ENCODE data around the gene PELI2.

Gene PELI2

GRCh38 chr14:56293506-56293905, 175.3 kb downstream of the PELI2 start:
- no peak for DNase-seq (ENCODE audit: extremely low spot score)
- no peak for TF ChIP-seq CTCF (IDR thresholded peaks at IDR 0.05; ENCODE audit: control extremely low read depth, extremely low read depth, low read depth, missing control alignments)
- CTCF ChIA-PET, result interaction anchor here (0.8 to 1.4 kb wide), 2 partner anchors 13 to 33 kb away, joined by 3 read pairs; no protein-coding TSS in a partner anchor
- POLR2A ChIA-PET, result no interaction called here

- no peak for TF ChIP-seq CTCF (IDR thresholded peaks at IDR 0.05; ENCODE audit: control extremely low read depth, extremely low read depth, low read depth, missing control alignments)
- ChIA-PET CTCF (interaction anchor here (1.4 kb wide), 1 partner anchor 34 kb away, joined by 3 read pairs; no protein-coding TSS in a partner anchor), POLR2A (no interaction called here)
- no peak for DNase-seq (ENCODE audit: extremely low spot score)
Observed at GRCh38 chr14:56294128-56294527, 175.9 kb downstream of the PELI2 start.

GRCh38 chr14:56295743-56296142, 177.5 kb downstream of the PELI2 start:
- DNase-seq (ENCODE audit: extremely low spot score), result no peak
- no peak for TF ChIP-seq CTCF (IDR thresholded peaks at IDR 0.05; ENCODE audit: control extremely low read depth, extremely low read depth, low read depth, missing control alignments)
- POLR2A ChIA-PET, result no interaction called here
- CTCF ChIA-PET, result interaction anchor here (0.9 to 2.1 kb wide), 2 partner anchors 10 to 22 kb away, joined by 3 to 7 read pairs; no protein-coding TSS in a partner anchor

- ChIA-PET POLR2A (no interaction called here), CTCF (interaction anchor here (1.1 kb wide), 1 partner anchor 43 kb away, joined by 3 read pairs; no protein-coding TSS in a partner anchor)
- TF ChIP-seq CTCF (IDR thresholded peaks at IDR 0.05; ENCODE audit: control extremely low read depth, extremely low read depth, low read depth, missing control alignments), result no peak
- DNase-seq (ENCODE audit: extremely low spot score), result no peak
Observed at GRCh38 chr14:56297449-56297848, 179.2 kb downstream of the PELI2 start.

GRCh38 chr14:56299306-56299984, 181.2 kb downstream of the PELI2 start:
- ChIA-PET POLR2A (no interaction called here), CTCF (no interaction called here)
- no peak for TF ChIP-seq CTCF (IDR thresholded peaks at IDR 0.05; ENCODE audit: control extremely low read depth, extremely low read depth, low read depth, missing control alignments)
- DNase-seq (ENCODE audit: extremely low spot score), result no peak

- ChIA-PET CTCF (no interaction called here), POLR2A (no interaction called here)
- no peak for TF ChIP-seq CTCF (IDR thresholded peaks at IDR 0.05; ENCODE audit: control extremely low read depth, extremely low read depth, low read depth, missing control alignments)
- no peak for DNase-seq (ENCODE audit: extremely low spot score)
Observed at GRCh38 chr14:56300495-56300894, 182.3 kb downstream of the PELI2 start.

All from GM10248 (cell line).